H54 (cell line): ENCODE measurements around the gene TMEM114.
A peak's percentile ranks its signal among the peaks of the same experiment; 100 is the strongest.
"Not testable (repeated sequence)": the region's sequence is repeated elsewhere in the genome, so short reads cannot be mapped to it uniquely, and the experiment has no call there.

Source experiments
- DNase-seq: peaks from one replicate; pipeline ENCODE4 v3.0.0; 2011; ENCODE audit warnings: low spot score, mixed read lengths; ENCODE audit not compliant: insufficient read length
- FAIRE-seq: peaks from 3 replicates; lab custom pipeline; 2011; peaks lifted over from hg19 to GRCh38; lab: Jason Lieb, UNC
- POLR2A ChIP-seq: IDR thresholded peaks from 2 replicates; pipeline ENCODE4 v1.6.1; 2011; ENCODE audit warnings: low read depth, mild to moderate bottlenecking, low read length

Gene TMEM114

DNA sequence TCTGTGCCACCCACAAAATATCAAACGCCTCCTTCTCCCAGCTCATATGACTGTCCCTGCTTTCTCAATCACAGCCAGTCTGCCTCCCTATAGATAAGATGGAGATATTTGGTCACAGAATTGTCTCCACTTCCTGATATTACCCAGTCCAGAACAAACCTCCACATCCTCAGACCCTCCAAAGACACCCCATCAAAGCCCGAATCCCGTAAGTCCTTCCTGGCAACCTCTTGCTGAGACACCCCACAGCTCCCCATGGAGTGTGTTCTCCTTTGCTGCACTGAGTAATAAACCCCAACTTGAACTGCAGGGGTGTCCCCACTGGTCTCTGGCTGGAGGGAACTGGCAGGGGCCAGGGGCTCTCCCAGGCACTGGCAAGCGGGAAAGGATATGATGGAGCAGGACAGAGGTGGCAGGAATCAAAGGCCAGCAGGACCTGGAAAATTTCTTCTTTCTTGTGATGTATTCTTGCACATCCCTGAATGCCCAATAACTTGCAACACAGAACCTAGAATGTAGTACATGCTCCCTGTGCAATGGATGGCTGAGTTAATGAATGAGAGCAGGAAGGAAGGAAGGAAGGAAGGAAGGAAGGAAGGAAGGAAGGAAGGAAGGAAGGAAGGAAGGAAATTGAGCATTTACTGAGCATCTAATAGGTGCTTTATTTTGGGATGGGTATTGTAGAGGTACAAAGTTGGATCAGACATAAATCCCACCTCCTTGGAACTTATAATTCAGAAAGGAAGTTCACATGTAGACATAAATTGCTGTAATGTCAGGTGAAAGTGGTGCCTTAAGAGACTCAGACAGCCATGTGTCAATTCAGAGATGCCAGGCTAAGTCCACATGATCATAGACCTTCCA lies 13.9 kb downstream of the TMEM114 start:
- DNase-seq, result no peak
- no peak for TF ChIP-seq POLR2A
- no peak for FAIRE-seq

GRCh38 chr16:8575399-8575798 lies 14.9 kb downstream of the TMEM114 start:
- FAIRE-seq, result no peak
- TF ChIP-seq POLR2A, result no peak
- DNase-seq, result no peak

DNA sequence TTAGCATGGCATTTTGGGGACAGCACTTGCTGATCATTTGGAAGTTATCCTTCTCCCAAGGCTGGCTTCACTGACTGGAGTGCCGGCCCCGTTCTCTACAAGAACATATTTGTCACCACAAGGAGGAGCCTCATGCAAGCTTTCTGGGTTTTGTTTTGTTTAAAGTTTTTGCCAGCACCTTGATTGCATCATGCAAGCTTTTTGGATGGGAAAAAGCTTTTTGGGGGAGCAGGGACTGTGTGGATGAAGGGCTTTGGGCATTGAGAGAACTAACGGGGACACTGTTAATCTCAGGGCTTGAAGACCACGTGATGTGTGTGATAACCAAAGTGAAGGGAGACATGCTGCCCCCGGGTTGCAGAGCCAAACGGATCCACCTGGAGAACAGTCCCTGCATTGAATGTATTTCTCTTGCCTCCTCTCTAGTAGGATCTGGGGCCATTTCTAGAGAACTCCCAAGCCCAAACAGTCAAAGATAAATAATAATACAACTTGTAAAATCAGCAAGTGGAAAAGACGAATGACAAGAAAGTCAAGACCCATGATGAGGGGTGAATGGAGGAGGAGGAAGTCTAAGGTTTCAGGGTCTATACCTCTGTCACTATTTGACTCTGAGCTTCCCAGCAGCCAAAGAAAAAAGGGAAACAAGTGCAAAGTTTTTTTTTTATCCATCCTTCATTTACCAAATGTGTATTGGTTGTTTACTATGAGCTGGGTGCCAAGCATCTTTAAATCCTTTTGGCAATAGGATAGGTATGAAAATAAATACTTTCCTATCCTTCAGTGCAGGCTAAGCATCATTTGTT lies 17.2 kb downstream of the TMEM114 start:
- TF ChIP-seq POLR2A, result no peak
- peak; percentile 40 for DNase-seq
- FAIRE-seq, result no peak

DNA sequence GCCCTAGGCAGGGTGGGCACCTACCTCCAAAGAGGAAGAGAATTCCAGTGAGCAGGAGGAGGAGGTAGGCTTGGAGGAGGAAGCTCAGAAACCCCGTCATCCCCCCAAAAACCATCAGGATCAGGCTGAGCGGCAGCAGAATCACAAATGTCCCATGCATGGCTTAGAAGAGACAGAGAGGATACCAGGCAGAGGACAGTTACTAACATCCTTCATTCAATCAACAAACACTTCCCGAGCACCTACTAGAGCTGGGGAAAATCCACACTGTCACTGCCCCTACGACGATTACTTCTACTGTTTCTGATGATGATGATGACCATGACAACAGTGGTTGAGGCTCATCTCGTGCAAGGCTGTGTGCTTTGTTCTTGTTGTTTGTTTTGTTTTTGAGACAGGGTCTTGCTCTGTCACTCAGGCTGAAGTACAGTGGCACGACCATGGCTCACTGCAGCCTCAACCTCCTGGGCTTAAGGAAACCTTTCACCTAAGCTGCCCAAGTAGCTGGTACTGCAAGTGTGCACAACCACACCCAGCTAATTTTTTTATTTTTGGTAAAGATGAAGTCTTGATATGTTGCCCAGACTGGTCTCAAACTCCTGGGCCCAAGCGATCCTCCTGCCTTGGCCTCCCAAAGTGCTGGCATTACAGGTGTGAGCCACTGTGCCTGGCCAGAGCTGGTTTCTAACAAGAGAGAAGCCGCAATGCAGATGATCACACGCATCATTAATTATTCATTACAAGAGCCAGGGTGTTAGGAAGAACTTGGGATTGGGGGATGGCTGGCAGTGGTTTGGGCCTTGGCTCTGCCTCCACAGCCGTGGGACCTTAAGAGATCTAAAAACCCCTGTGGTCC lies 18.0 kb downstream of the TMEM114 start:
- FAIRE-seq (no peak), DNase-seq (no peak)
- TF ChIP-seq POLR2A, result no peak

DNA sequence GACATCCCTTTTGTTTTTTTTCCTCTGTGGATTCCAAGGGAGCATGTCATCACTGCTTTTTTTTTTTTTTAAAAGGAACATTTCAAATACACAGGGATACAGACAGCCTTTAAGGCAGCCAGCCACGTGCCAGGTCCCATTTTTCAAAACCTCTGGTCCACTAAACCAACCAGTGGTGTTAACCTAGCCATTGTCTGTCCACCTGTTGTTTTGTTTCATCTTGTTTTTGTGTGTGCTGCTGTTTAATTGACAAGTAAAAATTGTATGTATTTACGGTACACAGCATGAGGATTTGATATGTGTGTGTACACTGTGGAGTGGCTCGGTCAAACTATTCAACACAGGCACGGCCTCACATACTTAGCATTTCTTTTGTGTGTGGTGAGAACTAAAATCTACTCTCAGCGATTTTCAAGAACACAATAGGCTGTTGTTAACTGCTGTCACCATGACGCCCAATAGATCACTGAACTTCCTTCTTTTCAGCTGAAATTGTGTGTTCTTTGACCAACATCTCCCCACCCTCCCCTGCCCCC lies 19.2 kb downstream of the TMEM114 start:
- TF ChIP-seq POLR2A, result no peak
- FAIRE-seq (no peak), DNase-seq (no peak)

GRCh38 chr16:8570393-8570792 lies 19.9 kb downstream of the TMEM114 start:
- FAIRE-seq, DNase-seq: not testable (repeated sequence)

- no peak for FAIRE-seq
- TF ChIP-seq POLR2A, result no peak
- DNase-seq, result no peak
Measured at GRCh38 chr16:8569650-8570346, 20.5 kb downstream of the TMEM114 start.

DNA sequence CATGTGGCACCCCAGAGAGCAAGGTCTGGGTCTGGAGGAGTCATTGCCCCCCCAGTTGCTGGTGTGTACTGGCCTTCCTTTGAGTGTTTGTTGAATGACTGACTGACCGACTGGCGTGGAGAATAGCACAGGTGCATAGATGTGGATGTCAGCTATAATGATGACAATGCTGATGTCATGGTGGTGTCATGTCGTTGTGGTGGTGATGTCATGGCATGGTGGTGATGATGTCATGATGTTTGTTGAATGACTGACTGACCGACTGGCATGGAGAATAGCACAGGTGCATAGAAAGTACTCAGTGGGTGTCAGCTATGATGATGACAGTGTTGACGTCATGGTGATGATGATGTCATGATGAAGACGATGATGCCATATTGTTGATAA lies 22.1 kb downstream of the TMEM114 start:
- DNase-seq (no peak), FAIRE-seq (no peak)
- TF ChIP-seq POLR2A, result no peak

DNA sequence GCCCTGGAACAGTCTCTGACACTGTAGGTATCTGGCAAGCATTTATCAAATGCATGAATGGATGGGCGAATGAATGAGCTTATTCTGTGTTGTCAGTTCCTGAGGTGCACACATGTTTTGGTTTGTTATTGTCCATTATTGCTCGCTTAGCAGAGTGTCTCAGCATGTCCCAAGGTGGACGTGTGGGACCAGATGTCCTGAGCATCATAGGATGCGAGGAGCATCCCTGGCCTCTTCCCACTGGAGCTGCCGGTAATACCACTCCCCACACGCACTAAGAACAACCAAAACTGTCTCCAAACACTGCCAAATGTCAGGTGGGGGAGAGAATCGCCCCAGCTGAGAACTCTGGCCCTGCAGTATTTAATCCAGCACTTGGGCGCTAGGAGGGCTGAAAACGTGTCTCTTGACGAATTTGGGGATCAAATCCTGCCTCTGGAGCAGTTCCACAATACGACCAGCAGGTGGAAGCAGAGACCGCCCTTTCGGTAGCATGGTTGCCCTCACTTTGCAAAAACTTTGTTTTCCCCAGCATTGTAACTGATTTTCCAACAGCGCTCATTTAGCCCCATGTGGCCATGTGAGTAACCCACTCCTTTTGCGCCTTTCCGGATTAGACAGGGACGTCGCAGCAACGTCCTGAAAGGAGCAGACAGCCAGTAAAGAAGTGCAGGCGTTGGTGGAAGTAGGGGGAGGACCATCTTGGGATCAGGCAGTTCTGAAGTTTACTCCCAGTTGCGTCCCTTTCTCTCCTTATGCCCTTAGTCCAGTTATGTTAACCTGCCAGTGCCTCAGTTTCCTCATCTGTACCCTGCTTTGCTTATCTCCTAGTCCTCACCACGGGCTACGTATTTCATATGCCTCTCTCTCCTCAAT lies 22.7 kb downstream of the TMEM114 start:
- TF ChIP-seq POLR2A, result no peak
- FAIRE-seq, result peak; percentile 6
- peak; percentile 64 for DNase-seq

- DNase-seq, result no peak
Measured at GRCh38 chr16:8565498-8565897, 24.8 kb downstream of the TMEM114 start.

GRCh38 chr16:8564934-8565345 lies 25.4 kb downstream of the TMEM114 start:
- no peak for FAIRE-seq
- no peak for TF ChIP-seq POLR2A
- DNase-seq, result no peak

More at GRCh38 chr16:8565498-8565897, 24.8 kb downstream of the TMEM114 start:
- no peak for FAIRE-seq
- no peak for TF ChIP-seq POLR2A

GRCh38 chr16:8563944-8564540 lies 26.3 kb downstream of the TMEM114 start:
- not testable (repeated sequence) for FAIRE-seq, DNase-seq
